Activated CD8-positive, alpha-beta memory T cell treated with anti-CD3 and anti-CD28 coated beads for 4 hours (primary cell): ENCODE results near the gene ADARB2.

Source experiments
- DNase-seq, 2 donors: peaks; one replicate each; pipeline ENCODE4 v3.0.0-alpha.2; 2020; ENCODE audit warnings: low read depth in 2 of 2

Gene ADARB2

GRCh38 chr10:1571587-1572237 lies 165.6 kb downstream of the ADARB2 start:
- DNase-seq: no peak

GRCh38 chr10:1570416-1571051 lies 166.8 kb downstream of the ADARB2 start:
- no peak for DNase-seq

DNA sequence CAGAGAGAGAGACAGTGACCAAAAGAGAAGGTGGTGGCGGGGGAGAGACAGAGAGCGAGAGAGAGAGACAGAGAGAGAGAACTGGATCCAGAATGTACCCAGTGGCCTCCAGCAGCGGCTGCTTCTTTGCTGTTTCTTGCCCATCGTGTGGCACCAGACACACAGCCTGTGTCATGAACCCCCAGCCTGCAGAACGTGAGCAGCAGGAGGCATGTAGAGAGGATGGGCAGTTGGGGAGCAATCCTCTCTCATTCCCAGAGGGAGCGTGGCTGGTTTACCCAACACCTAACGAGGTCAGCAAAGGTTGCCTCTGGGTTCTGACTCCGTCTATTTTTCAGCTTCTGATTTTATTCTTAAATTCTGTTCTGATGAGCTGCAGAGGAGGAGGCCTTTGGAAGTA lies 168.1 kb downstream of the ADARB2 start:
- no peak for DNase-seq

DNA sequence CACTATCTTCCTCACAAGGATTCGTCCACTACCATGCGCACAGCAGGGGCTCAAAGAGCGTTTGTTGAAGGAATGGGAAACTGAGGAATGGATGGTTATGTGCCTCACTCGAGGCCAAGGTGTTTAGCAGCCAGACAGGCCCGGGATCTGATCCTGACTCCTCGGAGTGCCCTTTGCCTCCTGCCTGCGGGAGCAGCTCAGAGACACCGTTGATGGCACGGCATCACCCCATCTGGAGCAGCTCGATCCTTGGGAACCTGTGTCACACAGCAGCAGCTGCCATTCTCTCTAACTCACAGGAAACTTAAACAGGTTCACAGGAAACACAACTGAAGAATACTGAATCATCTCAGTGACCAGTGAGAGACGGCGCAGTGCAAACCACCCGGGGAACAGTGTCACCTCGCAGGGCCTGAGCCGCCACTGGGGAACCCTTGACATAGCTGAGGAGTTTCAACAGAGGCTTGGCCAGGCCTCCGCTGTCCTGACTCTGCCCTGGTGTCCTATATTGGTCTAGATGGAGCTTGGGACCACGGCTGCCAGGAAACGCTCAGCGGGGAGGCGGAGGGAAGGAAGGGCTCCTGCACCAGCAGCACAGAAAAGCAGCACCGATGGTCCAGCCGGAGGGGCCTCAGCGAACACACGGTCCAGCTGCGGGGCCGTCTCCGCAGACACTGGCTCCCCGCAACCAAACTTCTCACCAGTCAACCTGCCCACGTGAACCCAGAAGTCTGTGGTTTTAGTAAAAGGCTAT lies 169.4 kb downstream of the ADARB2 start:
- DNase-seq: no peak

- DNase-seq: no peak
These were observed 170.2 kb downstream of the ADARB2 start for GRCh38 chr10:1567152-1567551.

DNA sequence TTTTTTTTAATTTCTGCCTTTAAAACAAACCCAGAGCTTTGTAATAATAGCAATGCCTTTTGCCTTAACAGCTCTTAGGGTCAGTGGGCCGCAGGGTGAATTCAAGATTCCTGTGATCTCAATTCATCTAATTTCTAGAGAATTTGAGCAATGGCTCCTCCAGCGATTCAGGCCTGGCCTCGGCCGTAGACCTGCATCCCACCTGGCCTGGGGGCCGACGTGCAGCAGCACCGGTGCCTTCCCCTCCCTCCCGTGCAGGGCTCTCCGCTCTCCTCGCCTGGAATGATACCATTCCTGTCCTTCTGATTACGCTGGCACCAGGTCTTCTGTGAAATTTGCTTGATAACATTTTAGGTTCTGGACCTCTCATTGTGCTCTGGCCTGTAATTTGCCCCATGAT lies 172.5 kb downstream of the ADARB2 start:
- DNase-seq: no peak

GRCh38 chr10:1563028-1563427 lies 174.3 kb downstream of the ADARB2 start:
- no peak for DNase-seq

DNA sequence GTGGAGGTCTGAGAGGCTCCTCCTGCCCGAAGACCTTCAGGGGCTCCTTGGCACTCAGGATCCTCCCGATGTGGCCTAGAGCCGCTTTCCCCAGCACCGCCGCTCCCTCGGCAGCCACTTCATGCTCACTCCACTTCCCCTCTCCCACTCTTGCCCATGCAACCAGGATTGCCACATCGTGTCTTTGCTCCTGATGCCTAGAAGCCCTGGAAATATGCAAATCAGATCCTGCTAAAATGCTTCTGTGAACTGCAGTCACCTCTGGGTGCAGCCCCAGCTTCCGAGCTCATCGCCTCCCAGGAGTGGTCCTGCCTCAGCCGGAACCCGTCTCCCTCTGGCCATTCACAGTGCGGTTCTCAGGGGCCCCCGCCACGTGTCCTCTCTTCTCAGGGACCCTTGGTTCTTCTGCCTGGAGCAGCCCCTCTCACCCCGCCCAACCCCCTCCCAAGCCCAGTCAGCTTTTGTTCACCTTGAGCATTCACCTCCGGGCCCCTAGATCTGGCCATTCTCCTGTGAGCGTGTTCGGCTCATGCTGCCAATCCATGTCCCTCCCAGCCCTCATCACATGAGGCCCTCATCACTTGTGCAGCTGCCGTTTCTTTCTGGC lies 175.5 kb downstream of the ADARB2 start:
- DNase-seq: no peak

GRCh38 chr10:1560535-1561192 lies 176.7 kb downstream of the ADARB2 start:
- DNase-seq: no peak

GRCh38 chr10:1559761-1560160 lies 177.6 kb downstream of the ADARB2 start:
- no peak for DNase-seq

DNA sequence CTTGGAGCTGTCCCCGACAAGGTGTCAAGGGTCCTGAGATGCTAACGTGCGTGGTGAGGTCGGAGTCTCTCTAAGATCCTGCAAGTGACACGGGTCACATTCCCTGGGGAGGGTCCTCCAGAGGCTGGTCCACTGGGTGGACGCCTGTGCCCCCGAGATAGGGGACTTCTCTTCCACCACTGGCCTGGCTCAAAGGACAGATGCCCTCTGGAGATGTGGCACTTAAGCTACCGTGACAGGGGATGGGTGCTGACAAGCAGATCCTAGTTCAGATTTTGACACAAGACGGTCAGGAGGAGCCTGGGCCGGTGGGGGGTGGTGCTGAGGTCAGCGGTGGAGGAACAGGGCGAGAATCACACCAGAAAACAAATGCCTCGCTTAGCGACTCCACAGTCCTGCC lies 178.0 kb downstream of the ADARB2 start:
- DNase-seq: no peak

DNA sequence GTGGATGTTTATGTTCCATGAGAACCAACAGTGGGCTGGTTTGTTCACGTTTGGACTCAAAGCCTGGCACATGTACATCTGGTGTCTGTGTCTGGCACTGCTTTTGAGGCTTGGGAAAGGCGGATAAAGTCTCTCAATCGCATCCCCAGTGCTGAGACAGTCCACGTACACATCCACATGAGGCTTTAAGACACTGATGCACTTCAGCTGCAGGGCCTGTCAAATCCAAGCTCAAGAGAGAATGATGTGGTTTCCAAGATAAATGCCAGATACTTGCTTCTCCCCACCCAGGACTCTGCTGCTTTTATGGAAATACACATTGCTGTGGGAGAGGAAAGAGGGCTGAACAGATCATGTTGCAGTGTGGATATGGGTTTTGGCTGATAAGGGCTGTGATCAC lies 178.4 kb downstream of the ADARB2 start:
- DNase-seq: no peak

GRCh38 chr10:1557081-1557480 lies 180.2 kb downstream of the ADARB2 start:
- DNase-seq: no peak

- no peak for DNase-seq
These were observed 180.8 kb downstream of the ADARB2 start for GRCh38 chr10:1556496-1556895.

DNA sequence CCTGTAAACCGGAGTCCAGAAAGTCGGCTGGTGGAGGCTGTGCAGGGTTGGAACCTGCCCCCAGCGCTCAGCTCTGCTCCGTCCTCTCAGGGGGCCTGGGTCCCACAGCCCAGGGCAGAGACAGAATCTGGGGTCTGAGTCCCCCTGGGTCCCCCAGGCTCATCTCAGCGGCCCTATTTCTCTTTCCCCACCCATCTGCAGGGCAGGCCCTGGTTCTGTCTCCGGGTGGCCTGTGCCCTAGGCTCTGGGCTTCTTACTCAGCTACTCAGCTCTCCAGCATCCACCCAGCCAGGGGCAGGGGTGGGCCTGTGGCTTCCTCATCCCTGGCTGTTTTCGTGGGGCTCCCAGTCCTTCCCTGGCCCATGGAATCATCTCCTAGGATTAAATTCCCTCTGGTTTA lies 183.4 kb downstream of the ADARB2 start:
- DNase-seq: no peak

GRCh38 chr10:1552881-1553670 lies 184.2 kb downstream of the ADARB2 start:
- no peak for DNase-seq

GRCh38 chr10:1552406-1552805 lies 184.9 kb downstream of the ADARB2 start:
- no peak for DNase-seq

GRCh38 chr10:1551636-1552338 lies 185.5 kb downstream of the ADARB2 start:
- DNase-seq: no peak

DNA sequence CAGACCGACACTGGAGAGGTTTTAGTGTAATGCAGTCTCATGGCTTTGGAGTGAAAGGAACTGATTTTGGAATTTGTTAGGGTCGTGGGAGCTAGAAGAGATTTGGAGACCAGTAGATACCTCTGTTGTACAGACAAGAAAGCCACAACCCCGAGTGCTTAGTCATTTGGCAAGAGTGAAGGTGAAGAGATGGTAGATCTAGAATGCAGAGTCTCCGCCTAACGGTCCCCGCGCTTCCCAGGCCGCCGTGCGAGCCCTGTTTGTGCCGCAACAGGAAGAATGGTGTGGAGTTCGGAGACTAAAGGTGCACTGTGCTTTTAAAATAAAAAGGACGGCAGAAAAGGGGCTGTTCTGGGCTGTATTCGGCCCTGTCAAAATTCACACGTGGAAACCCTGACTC lies 186.7 kb downstream of the ADARB2 start:
- DNase-seq: no peak

- DNase-seq: no peak
These were observed 187.1 kb downstream of the ADARB2 start for GRCh38 chr10:1550291-1550595.
